Colonic mucosa (tissue), 4 donors: ENCODE results near the gene SCAF1. TPM values are rescaled to one million over a fixed set of nuclear protein-coding genes. Genes with fewer than 3 reads are reported as not detected.
"Not testable (repeated sequence)": the region's sequence is repeated elsewhere in the genome, so short reads cannot be mapped to it uniquely, and the experiment has no call there.

Source experiments
- DNase-seq: peaks from one replicate; pipeline ENCODE4 v3.0.0-alpha.2; 2020
- H3K27ac ChIP-seq: fragments of 200-600 bp; one replicate; pipeline ENCODE4 v1.8.0; 2021
- H3K27me3 ChIP-seq: fragments of 200-600 bp; one replicate; pipeline ENCODE4 v1.8.0; 2021
- H3K36me3 ChIP-seq: fragments of 200-600 bp; one replicate; pipeline ENCODE4 v1.8.0; 2021
- H3K4me1 ChIP-seq: fragments of 200-600 bp; one replicate; pipeline ENCODE4 v1.8.0; 2021; ENCODE audit warnings: mild to moderate bottlenecking
- H3K4me3 ChIP-seq: fragments of 200-600 bp; one replicate; pipeline ENCODE4 v1.8.0; 2021
- H3K9ac ChIP-seq, 2 donors: one replicate each; pipeline ENCODE4 v1.7.0; 2013; ENCODE audit warnings: control low read depth in 2 of 2, low read depth in 2 of 2, low read length in 2 of 2
- H3K9me3 ChIP-seq: fragments of 200-600 bp; one replicate; pipeline ENCODE4 v1.8.0; 2021
- intact Hi-C: fragments of 100-400 bp; cut with DNase I; formaldehyde crosslinking; loops from one replicate; pipeline ENCODE4 v1.14.1; 2022
- total RNA-seq, 2 donors: library from RNA; stranded (reverse); fragmentation: NEBNext Ultra II Directional in 1 of 2; extraction: Animal tissue kit (Norgen Biotek cat#: 25700) in 1 of 2; gene quantifications; one replicate each; pipeline ENCODE4 v1.2.1, GENCODE V29; 2021
- TF ChIP-seq, protein P1 (sequence below): fragments of 200-600 bp; IDR thresholded peaks from one replicate; pipeline ENCODE4 v1.8.0; 2022; ENCODE audit warnings: antibody characterized with exemption, mild to moderate bottlenecking
- donor health status: healthy.
- donor health status: DM: no; HTN: no; CAD: no.
- donor health status: DM: no; HTN: no; CAD: no.

The SCAF1 gene
- total RNA-seq, 2 donors from 2014 or later, result 54.2 to 85.7 TPM

DNA sequence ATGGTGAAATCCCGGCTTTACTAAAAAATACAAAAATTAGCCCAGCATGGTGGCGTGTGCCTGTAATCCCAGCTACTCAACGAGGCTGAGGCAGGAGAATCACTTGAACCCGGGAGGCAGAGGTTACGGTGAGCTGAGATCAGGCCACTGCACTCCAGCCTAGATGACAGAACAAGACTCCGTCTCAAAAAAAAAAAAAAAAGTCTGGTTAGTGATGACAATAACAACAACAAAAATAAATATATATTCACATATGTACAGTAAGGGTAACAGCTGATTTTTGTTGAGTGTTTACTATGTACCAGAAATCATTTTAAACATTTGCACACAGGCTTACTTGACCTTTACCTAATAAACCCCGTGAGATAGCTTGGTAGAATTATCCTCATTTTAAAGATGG is 25.1 kb upstream of the SCAF1 start:
- Histone ChIP-seq H3K9me3 (no peaks in the 10 kb centered on the region), H3K27ac (no peak overlapping the region), H3K36me3 (peaks cover 16% of the 10 kb centered on the region), H3K27me3 (no peaks in the 10 kb centered on the region), H3K4me1 (no peaks in the 10 kb centered on the region), H3K4me3 (no peak overlapping the region), H3K9ac (no peak overlapping the region)
- TF ChIP-seq, protein P1, sequence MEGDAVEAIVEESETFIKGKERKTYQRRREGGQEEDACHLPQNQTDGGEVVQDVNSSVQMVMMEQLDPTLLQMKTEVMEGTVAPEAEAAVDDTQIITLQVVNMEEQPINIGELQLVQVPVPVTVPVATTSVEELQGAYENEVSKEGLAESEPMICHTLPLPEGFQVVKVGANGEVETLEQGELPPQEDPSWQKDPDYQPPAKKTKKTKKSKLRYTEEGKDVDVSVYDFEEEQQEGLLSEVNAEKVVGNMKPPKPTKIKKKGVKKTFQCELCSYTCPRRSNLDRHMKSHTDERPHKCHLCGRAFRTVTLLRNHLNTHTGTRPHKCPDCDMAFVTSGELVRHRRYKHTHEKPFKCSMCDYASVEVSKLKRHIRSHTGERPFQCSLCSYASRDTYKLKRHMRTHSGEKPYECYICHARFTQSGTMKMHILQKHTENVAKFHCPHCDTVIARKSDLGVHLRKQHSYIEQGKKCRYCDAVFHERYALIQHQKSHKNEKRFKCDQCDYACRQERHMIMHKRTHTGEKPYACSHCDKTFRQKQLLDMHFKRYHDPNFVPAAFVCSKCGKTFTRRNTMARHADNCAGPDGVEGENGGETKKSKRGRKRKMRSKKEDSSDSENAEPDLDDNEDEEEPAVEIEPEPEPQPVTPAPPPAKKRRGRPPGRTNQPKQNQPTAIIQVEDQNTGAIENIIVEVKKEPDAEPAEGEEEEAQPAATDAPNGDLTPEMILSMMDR, result no peak
- DNase-seq, result no peak
- intact Hi-C loops, result no loop called here

DNA sequence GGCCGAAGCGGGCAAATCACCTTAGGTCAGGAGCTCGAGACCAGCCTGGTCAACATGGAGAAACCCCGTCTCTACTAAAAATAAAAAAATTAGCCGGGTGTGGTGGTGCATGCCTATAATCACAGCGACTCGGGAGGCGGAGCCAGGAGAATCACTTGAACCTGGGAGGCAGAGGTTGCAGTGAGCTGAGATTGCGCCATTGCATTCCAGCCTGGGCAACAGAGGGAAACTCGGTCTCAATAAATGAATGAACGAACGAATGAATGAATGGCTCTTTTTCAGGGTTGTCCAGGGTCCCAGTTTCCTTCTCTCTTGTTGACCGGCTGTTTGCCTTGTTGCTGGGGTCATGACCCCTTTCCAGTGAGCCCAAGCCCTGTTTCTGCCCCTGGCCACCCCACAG is 24.1 kb upstream of the SCAF1 start:
- H3K9me3 ChIP-seq, H3K27me3 ChIP-seq, DNase-seq, H3K27ac ChIP-seq, H3K4me3 ChIP-seq, intact Hi-C loops, H3K4me1 ChIP-seq: not testable (repeated sequence)
- Histone ChIP-seq H3K9ac (peak overlapping the region in 1 of 2 donors; percentile 24), H3K36me3 (peaks cover 16% of the 10 kb centered on the region)

DNA sequence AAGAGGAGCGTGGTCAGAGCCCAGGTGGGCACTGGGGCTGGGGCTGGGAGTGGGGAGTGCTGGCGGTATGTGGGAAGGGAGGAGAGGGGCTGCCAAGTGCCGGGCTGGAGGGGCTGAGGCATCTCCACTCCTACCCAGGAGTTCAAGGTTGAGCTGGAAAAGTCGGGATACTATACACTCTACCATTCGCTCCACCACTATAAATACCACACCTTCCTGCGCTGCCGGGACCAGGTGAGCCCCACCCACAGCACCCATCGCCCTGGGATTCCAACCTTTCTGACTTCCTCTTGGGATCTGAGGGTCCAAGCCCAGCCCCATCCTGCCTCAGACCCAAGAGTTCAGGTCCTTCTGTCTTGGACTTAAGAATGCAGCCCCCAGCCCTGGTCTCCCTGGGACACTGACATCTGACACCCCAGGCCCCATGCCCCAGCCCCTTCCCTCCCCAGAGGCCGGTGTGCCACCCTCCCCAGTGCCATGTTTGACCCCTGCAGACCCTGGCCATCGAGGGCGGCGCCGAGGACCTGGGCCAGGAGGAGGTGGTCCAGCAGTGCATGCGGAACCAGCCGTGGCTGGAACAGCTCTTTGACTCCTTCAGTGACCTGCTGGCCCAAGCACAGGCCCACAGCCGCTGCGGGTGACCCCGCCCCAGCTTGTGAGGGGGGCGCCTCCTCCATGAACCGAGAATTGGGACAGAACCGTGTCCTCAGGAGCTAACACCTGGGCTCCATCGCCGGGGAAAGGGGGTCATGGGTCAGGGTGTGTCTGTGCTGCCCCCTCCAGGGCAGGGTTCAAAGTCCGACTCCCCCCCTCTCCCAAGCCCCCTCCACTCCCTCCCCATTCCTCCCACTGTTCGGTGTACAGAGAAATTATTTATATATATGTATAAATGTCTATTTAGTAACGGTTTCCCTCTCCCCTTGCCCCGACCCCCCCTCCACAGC is 16.8 kb upstream of the SCAF1 start:
- TF ChIP-seq, protein P1, result no peak
- H3K27me3 ChIP-seq, result no peaks in the 10 kb centered on the region
- no peaks in the 10 kb centered on the region for H3K4me1 ChIP-seq
- H3K27ac ChIP-seq, result no peak overlapping the region
- no peak for DNase-seq
- no peaks in the 10 kb centered on the region for H3K9me3 ChIP-seq
- no peak overlapping the region for H3K9ac ChIP-seq
- intact Hi-C loops, result no loop called here
- H3K36me3 ChIP-seq, result no peaks in the 10 kb centered on the region
- no peak overlapping the region for H3K4me3 ChIP-seq

DNA sequence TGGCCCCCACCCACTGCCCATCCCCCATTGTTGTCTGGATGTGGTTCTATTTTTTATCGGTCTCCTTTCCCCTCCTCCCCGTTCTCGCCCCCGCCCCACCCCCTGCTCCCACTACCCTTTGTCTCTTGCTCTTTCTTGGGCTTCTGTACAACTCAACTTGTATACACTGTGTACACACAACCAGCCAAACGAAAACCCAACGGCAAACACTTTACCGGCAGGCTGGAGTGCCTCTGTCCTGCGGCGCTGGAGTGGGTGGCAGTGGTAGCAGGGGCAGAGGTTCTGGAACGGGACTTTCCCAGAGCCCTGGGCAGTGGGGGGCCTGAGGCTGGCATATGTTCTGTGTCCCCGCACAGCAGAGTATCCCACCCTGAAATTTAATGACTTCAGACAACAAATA is 15.8 kb upstream of the SCAF1 start:
- Histone ChIP-seq H3K27me3 (no peaks in the 10 kb centered on the region), H3K4me3 (no peak overlapping the region), H3K9me3 (no peaks in the 10 kb centered on the region), H3K4me1 (no peaks in the 10 kb centered on the region), H3K27ac (no peak overlapping the region), H3K36me3 (no peaks in the 10 kb centered on the region), H3K9ac (no peak overlapping the region)
- intact Hi-C loops, result no loop called here
- DNase-seq, result no peak
- TF ChIP-seq, protein P1, result no peak

DNA sequence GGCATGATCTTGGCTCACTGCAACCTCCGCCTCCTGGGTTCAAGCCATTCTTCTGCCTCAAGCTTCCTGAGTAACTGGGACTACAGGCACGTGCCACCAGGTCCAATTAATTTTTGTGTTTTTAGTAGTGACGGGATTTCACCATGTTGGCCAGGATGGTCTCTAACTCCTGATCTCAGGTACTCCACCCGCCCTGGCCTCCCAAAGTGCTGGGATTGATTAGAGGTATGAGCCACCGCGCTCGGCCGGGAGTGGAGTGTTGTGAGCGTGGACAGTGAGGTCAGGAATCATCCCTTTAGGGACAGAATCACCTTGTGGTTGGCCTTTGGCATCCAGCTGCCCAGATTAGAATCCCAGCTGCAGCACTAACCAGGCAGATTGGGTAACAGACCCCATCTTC is 12.3 kb upstream of the SCAF1 start:
- intact Hi-C loops, result no loop called here
- H3K9me3 ChIP-seq, result no peaks in the 10 kb centered on the region
- H3K36me3 ChIP-seq, result no peaks in the 10 kb centered on the region
- TF ChIP-seq, protein P1, result no peak
- no peak overlapping the region for H3K9ac ChIP-seq
- no peak for DNase-seq
- no peak overlapping the region for H3K27ac ChIP-seq
- no peaks in the 10 kb centered on the region for H3K4me1 ChIP-seq
- no peaks in the 10 kb centered on the region for H3K27me3 ChIP-seq
- no peak overlapping the region for H3K4me3 ChIP-seq

DNA sequence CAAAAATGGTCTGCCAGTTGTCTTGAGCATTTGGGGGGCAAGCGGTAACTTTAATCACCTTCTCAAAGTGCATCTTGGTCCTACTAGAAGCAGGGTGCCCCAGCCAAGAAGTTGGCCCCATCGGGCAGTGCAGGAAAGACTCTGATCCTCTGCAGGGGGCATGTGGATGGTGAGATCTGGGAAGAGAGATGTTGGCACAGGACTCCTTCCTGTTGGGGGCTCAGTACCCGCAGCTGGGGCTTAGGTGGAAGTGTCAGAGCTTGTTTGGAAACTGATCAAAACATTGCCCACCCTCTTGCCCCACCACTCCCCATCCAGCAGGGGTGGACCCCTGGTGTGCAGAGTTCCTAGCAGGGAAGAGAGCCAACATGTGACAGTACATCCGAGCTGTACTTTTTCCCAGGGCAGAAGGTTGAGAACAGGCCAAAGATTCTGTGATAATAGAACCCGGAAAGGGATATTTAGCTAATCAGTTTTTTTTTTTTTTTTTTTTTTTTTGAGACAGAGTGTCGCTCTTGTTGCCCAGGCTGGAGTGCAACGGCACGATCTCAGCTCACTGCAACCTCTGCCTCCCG is 10.9 kb upstream of the SCAF1 start:
- H3K27ac ChIP-seq, result no peak overlapping the region
- no peak for DNase-seq

More for the DNA sequence above, 10.9 kb upstream of the SCAF1 start:
- intact Hi-C loops, result no loop called here
- Histone ChIP-seq H3K9me3 (no peaks in the 10 kb centered on the region), H3K27me3 (no peaks in the 10 kb centered on the region), H3K4me3 (no peak overlapping the region), H3K36me3 (no peaks in the 10 kb centered on the region), H3K4me1 (no peaks in the 10 kb centered on the region), H3K9ac (no peak overlapping the region)
- TF ChIP-seq, protein P1, result no peak
